Peyer's patch (tissue), 4 donors: Measurements from ENCODE around the gene PTPRR.

Source experiments
- CTCF ChIP-seq, 6 experiments: fragments of 450-650 bp in 4 of 6; fragments of 200-600 bp in 2 of 6; sonication (generic) in 1 of 6; IDR thresholded peaks; one replicate each; pipeline ENCODE4 v1.5.1; 2017 to 2019; ENCODE audit warnings: antibody characterized with exemption in 6 of 6, mild to moderate bottlenecking in 3 of 6, moderate library complexity in 1 of 6
- POLR2A ChIP-seq, 2 donors: fragments of 450-650 bp; IDR thresholded peaks; one replicate each; pipeline ENCODE4 v1.5.1; 2017; ENCODE audit warnings: antibody characterized with exemption in 2 of 2, mild to moderate bottlenecking in 2 of 2, moderate library complexity in 2 of 2

GRCh38 chr12:70628701-70629480 lies 291.6 kb downstream of the PTPRR start:
- no peak for TF ChIP-seq CTCF (IDR thresholded peaks at IDR 0.05)
- TF ChIP-seq POLR2A (IDR thresholded peaks at IDR 0.05), result no peak
